GM20000 (cell line): ENCODE measurements around the gene NKAIN1.
"Not testable (repeated sequence)": the region's sequence is repeated elsewhere in the genome, so short reads cannot be mapped to it uniquely, and the experiment has no call there.

ENCODE experiments used
- DNase-seq: peaks from one replicate; pipeline ENCODE4 v3.0.0; 2012; ENCODE audit warnings: low spot score
- CTCF ChIP-seq: IDR thresholded peaks from 2 replicates; pipeline ENCODE4 v1.5.1; 2012; ENCODE audit warnings: mild to moderate bottlenecking, control low read depth; ENCODE audit errors: extremely low read depth, missing control alignments

NKAIN1 gene

GRCh38 chr1:31239653-31240241 is at the start of gene NKAIN1:
NKAIN1 (minus strand) TSS chr1:31239887; CDS start chr1:31239547, 340 bp downstream.
- peak; percentile 36 for DNase-seq
- TF ChIP-seq CTCF, result no peak

- DNase-seq, result no peak
- TF ChIP-seq CTCF, result no peak
Observed at GRCh38 chr1:31289021-31289420, 49.3 kb upstream of the NKAIN1 start.

- DNase-seq, result not testable (repeated sequence)
Observed at GRCh38 chr1:31287791-31288190, 48.1 kb upstream of the NKAIN1 start.

- DNase-seq, result not testable (repeated sequence)
Observed at GRCh38 chr1:31282426-31282825, 42.7 kb upstream of the NKAIN1 start.

- TF ChIP-seq CTCF, result no peak
- DNase-seq, result no peak
Observed at GRCh38 chr1:31273619-31274018, 33.9 kb upstream of the NKAIN1 start.

GRCh38 chr1:31272369-31272768 is 32.7 kb upstream of the NKAIN1 start:
- TF ChIP-seq CTCF, result no peak
- DNase-seq, result no peak

- DNase-seq, result no peak
- TF ChIP-seq CTCF, result no peak
Observed at GRCh38 chr1:31266547-31266946, 26.9 kb upstream of the NKAIN1 start.

- no peak for TF ChIP-seq CTCF
- DNase-seq, result no peak
Observed at GRCh38 chr1:31264790-31265386, 25.2 kb upstream of the NKAIN1 start.

- DNase-seq, result no peak
- TF ChIP-seq CTCF, result no peak
Observed at GRCh38 chr1:31263408-31263807, 23.7 kb upstream of the NKAIN1 start.

GRCh38 chr1:31262393-31262792 is 22.7 kb upstream of the NKAIN1 start:
- not testable (repeated sequence) for DNase-seq
